Brain pericyte (primary cell): Measurements from ENCODE around the gene AXIN2.
"Not testable (repeated sequence)": the region's sequence is repeated elsewhere in the genome, so short reads cannot be mapped to it uniquely, and the experiment has no call there.

Experiments used
- DNase-seq: peaks from one replicate; pipeline ENCODE4 v3.0.0-alpha.2; 2012; ENCODE audit warnings: low read depth, low spot score

AXIN2 gene

GRCh38 chr17:65522751-65523404 is 38.6 kb downstream of the AXIN2 start:
- no peak for DNase-seq

- no peak for DNase-seq
Measured at GRCh38 chr17:65519462-65519861, 42.0 kb downstream of the AXIN2 start.

GRCh38 chr17:65518256-65518655 is 43.2 kb downstream of the AXIN2 start:
- DNase-seq, result no peak

GRCh38 chr17:65515959-65516948 is 45.2 kb downstream of the AXIN2 start:
- no peak for DNase-seq

- no peak for DNase-seq
Measured at GRCh38 chr17:65515512-65515911, 45.9 kb downstream of the AXIN2 start.

- DNase-seq, result no peak
Measured at GRCh38 chr17:65514541-65514940, 46.9 kb downstream of the AXIN2 start.

GRCh38 chr17:65514082-65514481 is 47.4 kb downstream of the AXIN2 start:
- DNase-seq, result no peak

- no peak for DNase-seq
Measured at GRCh38 chr17:65511316-65511715, 50.1 kb downstream of the AXIN2 start.

GRCh38 chr17:65509032-65509431 is 52.4 kb downstream of the AXIN2 start:
- DNase-seq, result no peak

- not testable (repeated sequence) for DNase-seq
Measured at GRCh38 chr17:65504673-65505072, 56.8 kb downstream of the AXIN2 start.

- DNase-seq, result no peak
Measured at GRCh38 chr17:65504141-65504540, 57.3 kb downstream of the AXIN2 start.

- no peak for DNase-seq
Measured at GRCh38 chr17:65503557-65503956, 57.9 kb downstream of the AXIN2 start.

GRCh38 chr17:65498816-65499215 is 62.6 kb downstream of the AXIN2 start:
- no peak for DNase-seq

- no peak for DNase-seq
Measured at GRCh38 chr17:65496801-65497200, 64.6 kb downstream of the AXIN2 start.

- no peak for DNase-seq
Measured at GRCh38 chr17:65495122-65496055, 66.1 kb downstream of the AXIN2 start.

- no peak for DNase-seq
Measured at GRCh38 chr17:65489413-65490155, 71.9 kb downstream of the AXIN2 start.

GRCh38 chr17:65488665-65489064 is 72.8 kb downstream of the AXIN2 start:
- no peak for DNase-seq

GRCh38 chr17:65487990-65488389 is 73.5 kb downstream of the AXIN2 start:
- no peak for DNase-seq

- no peak for DNase-seq
Measured at GRCh38 chr17:65487161-65487560, 74.3 kb downstream of the AXIN2 start.

- no peak for DNase-seq
Measured at GRCh38 chr17:65485388-65486299, 75.8 kb downstream of the AXIN2 start.
